ENCODE data around the gene EIF5. TPM values are rescaled to one million over a fixed set of nuclear protein-coding genes. Genes with fewer than 3 reads are reported as not detected.
"Not testable (repeated sequence)": the region's sequence is repeated elsewhere in the genome, so short reads cannot be mapped to it uniquely, and the experiment has no call there.

The EIF5 gene
- total RNA-seq, 4 donors from 2014 or later = 210 to 312 (median 266) TPM

DNA sequence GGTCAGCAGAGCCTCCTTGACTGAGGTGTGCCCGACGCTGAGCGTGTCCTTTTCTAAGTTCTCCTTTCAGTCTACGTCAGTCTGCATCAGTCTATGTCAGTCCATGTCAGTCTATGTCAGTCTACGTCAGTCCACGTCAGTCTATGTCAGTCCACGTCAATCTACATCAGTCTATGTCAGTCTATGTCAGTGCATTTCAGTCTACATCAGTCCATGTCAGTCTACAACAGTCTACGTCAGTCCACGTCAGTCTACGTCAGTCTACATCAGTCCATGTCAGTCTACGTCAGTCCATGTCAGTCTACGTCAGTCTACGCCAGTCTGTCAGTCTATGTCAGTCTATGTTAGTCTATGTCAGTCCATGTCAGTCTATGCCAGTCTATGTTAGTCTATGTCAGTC is 15.9 kb downstream of the EIF5 start:
- no peak for TF ChIP-seq EP300 (IDR thresholded peaks at IDR 0.05; ENCODE audit: low read depth)
- no peak for TF ChIP-seq POLR2A (IDR thresholded peaks at IDR 0.05)
- no peak for TF ChIP-seq POLR2AphosphoS5 (IDR thresholded peaks at IDR 0.05)
- TF ChIP-seq, protein P1, sequence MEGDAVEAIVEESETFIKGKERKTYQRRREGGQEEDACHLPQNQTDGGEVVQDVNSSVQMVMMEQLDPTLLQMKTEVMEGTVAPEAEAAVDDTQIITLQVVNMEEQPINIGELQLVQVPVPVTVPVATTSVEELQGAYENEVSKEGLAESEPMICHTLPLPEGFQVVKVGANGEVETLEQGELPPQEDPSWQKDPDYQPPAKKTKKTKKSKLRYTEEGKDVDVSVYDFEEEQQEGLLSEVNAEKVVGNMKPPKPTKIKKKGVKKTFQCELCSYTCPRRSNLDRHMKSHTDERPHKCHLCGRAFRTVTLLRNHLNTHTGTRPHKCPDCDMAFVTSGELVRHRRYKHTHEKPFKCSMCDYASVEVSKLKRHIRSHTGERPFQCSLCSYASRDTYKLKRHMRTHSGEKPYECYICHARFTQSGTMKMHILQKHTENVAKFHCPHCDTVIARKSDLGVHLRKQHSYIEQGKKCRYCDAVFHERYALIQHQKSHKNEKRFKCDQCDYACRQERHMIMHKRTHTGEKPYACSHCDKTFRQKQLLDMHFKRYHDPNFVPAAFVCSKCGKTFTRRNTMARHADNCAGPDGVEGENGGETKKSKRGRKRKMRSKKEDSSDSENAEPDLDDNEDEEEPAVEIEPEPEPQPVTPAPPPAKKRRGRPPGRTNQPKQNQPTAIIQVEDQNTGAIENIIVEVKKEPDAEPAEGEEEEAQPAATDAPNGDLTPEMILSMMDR (IDR thresholded peaks at IDR 0.05) = no peak

DNA sequence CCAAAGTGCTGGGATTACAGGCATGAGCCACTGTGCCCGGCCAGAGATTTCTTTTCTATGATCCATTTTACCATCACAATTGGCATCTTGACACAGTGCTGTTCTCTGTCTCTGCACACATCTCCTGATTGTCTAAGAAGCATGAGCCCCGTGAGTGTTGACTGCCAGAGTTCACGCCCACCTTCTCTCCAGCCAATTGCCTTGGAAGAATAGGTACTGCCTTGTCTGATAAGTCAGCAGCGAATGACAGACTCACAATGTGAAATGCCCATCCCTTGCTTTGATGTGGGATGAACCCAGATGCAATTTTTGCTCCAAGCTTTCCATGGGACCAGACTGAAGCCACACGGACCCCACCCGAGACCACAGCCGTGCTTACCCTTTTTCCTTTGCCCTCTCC is 19.3 kb downstream of the EIF5 start:
- TF ChIP-seq EP300 (IDR thresholded peaks at IDR 0.05; ENCODE audit: low read depth) = no peak
- TF ChIP-seq POLR2A (IDR thresholded peaks at IDR 0.05) = no peak
- no peak for TF ChIP-seq POLR2AphosphoS5 (IDR thresholded peaks at IDR 0.05)
- TF ChIP-seq, protein P1 (IDR thresholded peaks at IDR 0.05) = no peak
- Histone ChIP-seq H3K4me1 (no peaks in the 10 kb centered on the region), H3K9me3 (no peaks in the 10 kb centered on the region), H3K27ac (no peak overlapping the region), H3K4me3 (no peak overlapping the region), H3K27me3 (no peaks in the 10 kb centered on the region), H3K36me3 (no peaks in the 10 kb centered on the region)
- intact Hi-C loops (cut with DNase I; ENCODE audit: low total_unique reads) = no loop called here
- 78% methylated on average over 7 of the region's 7 CpGs; no CpG with 5 or more reads in 1 of the 2 donors for WGBS, 2 donors (ENCODE audit: low coverage in 1 of 2)
- DNase-seq = no peak
- in situ Hi-C loops (cut with MboI; ENCODE audit: low pct_ligation_motif_present in 1 of 4, low pct_unique_long_range_greater_than_20kb in 1 of 4, low sequenced_read_pairs in 3 of 4) = no loop called here

More for the DNA sequence above, 15.9 kb downstream of the EIF5 start:
- 90 to 95% methylated on average over 9 to 13 of the region's 13 CpGs for WGBS, 2 donors (ENCODE audit: low coverage in 1 of 2)
- H3K27me3 ChIP-seq = no peaks in the 10 kb centered on the region
- H3K4me3 ChIP-seq = no peak overlapping the region
- H3K9me3 ChIP-seq = no peaks in the 10 kb centered on the region
- H3K4me1 ChIP-seq = no peaks in the 10 kb centered on the region
- DNase-seq = no peak
- intact Hi-C loops (cut with DNase I; ENCODE audit: low total_unique reads) = no loop called here
- in situ Hi-C loops (cut with MboI; ENCODE audit: low pct_ligation_motif_present in 1 of 4, low pct_unique_long_range_greater_than_20kb in 1 of 4, low sequenced_read_pairs in 3 of 4) = no loop called here
- H3K27ac ChIP-seq = no peak overlapping the region
- H3K36me3 ChIP-seq = no peaks in the 10 kb centered on the region

DNA sequence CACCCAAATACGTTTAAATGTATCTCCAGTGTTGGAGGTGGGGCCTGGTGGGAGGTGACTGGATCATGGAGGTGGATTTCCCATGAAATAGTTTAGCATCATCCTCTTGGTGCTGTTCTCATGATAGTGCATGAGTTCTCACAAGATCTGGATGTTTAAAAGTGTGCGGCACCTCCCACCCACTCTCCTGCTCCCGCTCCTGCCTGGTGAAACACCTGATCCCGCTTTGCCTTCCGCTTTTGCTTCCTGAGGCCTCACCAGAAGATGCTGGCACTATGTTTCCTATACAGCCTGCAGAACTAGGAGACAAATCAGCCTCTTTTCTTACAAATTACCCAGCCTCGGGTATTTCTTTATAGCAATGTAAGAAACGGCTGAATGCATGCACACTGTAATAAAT is 20.1 kb downstream of the EIF5 start:
- no peaks in the 10 kb centered on the region for H3K27me3 ChIP-seq
- no peaks in the 10 kb centered on the region for H3K9me3 ChIP-seq
- intact Hi-C loops (cut with DNase I; ENCODE audit: low total_unique reads) (no loop called here), in situ Hi-C loops (cut with MboI; ENCODE audit: low pct_ligation_motif_present in 1 of 4, low pct_unique_long_range_greater_than_20kb in 1 of 4, low sequenced_read_pairs in 3 of 4) (no loop called here)
- DNase-seq = no peak
- H3K36me3 ChIP-seq = no peaks in the 10 kb centered on the region
- TF ChIP-seq POLR2A (IDR thresholded peaks at IDR 0.05) (no peak), EP300 (IDR thresholded peaks at IDR 0.05; ENCODE audit: low read depth) (no peak), POLR2AphosphoS5 (IDR thresholded peaks at IDR 0.05) (no peak)
- TF ChIP-seq, protein P1 (IDR thresholded peaks at IDR 0.05) = no peak
- no peak overlapping the region for H3K27ac ChIP-seq
- H3K4me1 ChIP-seq = no peaks in the 10 kb centered on the region
- H3K4me3 ChIP-seq = no peak overlapping the region
- 61 to 80% methylated on average over 5 to 7 of the region's 7 CpGs for WGBS, 2 donors (ENCODE audit: low coverage in 1 of 2)

DNA sequence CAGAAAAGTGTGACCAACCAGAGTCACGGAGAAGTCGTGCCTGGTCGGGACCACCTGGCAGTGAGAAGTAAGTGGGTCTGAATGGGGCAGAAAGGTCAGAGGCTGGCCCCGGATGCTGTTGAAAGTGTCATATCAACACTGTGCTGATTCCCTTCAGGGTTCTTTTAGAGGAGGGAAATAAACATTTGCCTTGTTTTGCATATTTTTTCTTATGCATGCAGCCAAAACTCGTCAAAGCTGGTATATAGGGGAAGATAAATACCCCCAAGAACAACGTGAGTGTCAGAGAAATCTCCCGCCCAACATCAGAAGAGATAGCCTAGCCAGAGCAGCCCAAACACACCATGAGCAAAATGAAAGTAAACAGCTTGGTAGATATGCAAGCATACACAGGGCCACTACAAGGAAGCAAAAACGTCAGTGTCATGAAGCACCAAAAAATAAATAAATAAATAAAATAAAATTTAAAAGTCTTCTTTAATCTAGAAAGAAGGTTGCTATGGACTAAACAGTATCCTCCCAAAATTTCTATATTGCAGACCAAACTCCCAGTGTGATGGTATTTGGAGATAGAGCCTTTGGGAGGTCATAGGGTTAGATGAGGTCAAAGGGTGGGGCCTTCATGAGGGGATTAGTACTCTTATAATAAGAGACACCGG is 22.1 kb downstream of the EIF5 start:
- Histone ChIP-seq H3K9me3 (no peaks in the 10 kb centered on the region), H3K4me3 (no peak overlapping the region), H3K36me3 (no peaks in the 10 kb centered on the region), H3K27me3 (no peaks in the 10 kb centered on the region), H3K27ac (no peak overlapping the region), H3K4me1 (no peaks in the 10 kb centered on the region)
- intact Hi-C loops (cut with DNase I; ENCODE audit: low total_unique reads) = no loop called here
- no peak for DNase-seq
- TF ChIP-seq POLR2A (IDR thresholded peaks at IDR 0.05) (no peak), POLR2AphosphoS5 (IDR thresholded peaks at IDR 0.05) (no peak), EP300 (IDR thresholded peaks at IDR 0.05; ENCODE audit: low read depth) (no peak)
- TF ChIP-seq, protein P1 (IDR thresholded peaks at IDR 0.05) = no peak
- WGBS, 2 donors (ENCODE audit: low coverage in 1 of 2) = 29 to 50% methylated on average over 4 to 9 of the region's 9 CpGs
- in situ Hi-C loops (cut with MboI; ENCODE audit: low pct_ligation_motif_present in 1 of 4, low pct_unique_long_range_greater_than_20kb in 1 of 4, low sequenced_read_pairs in 3 of 4) = no loop called here

DNA sequence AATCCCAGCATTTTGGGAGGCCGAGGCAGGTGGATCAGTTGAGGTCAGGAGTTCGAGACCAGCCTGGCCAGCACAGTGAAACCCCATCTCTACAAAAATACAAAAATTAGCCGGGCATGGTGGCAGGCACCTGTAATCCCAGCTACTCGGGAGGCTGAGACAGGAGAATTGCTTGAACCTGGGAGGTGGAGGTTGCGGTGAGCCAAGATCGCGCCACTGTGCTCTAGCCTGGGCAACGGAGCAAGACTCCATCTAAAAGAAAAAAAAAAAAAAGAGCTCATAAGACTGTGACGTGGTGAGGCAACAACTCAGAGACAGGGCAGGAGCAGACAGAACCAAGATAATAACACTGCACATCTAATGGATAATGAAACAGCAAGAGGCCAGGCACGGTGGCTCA is 23.5 kb downstream of the EIF5 start:
- H3K4me1 ChIP-seq; H3K36me3 ChIP-seq; H3K27ac ChIP-seq; H3K4me3 ChIP-seq; in situ Hi-C loops (cut with MboI; ENCODE audit: low pct_ligation_motif_present in 1 of 4, low pct_unique_long_range_greater_than_20kb in 1 of 4, low sequenced_read_pairs in 3 of 4); H3K9me3 ChIP-seq; H3K27me3 ChIP-seq; DNase-seq; intact Hi-C loops (cut with DNase I; ENCODE audit: low total_unique reads): not testable (repeated sequence)
- WGBS, 2 donors (ENCODE audit: low coverage in 1 of 2) = 91 to 94% methylated on average over 5 to 10 of the region's 10 CpGs
